GM23338 (cell line): ENCODE results near the gene SORBS2.
A peak's percentile ranks its signal among the peaks of the same experiment; 100 is the strongest.

Source experiments
- CREB1 ChIP-seq: fragments of 250-450 bp; sonication (Bioruptor Pico); IDR thresholded peaks from 2 replicates; pipeline ENCODE4 v1.5.0; 2020; ENCODE audit warnings: low read depth, mild to moderate bottlenecking, moderate library complexity
- EZH2 ChIP-seq: fragments of 200-600 bp; sonication (generic); IDR thresholded peaks from one replicate; pipeline ENCODE4 v1.8.0; 2017; ENCODE audit warnings: antibody characterized with exemption, mild to moderate bottlenecking, low read depth; ENCODE audit not compliant: unreplicated experiment
- EZH2phosphoT487 ChIP-seq: fragments of 200-600 bp; sonication (generic); IDR thresholded peaks from one replicate; pipeline ENCODE4 v1.8.1; 2018; ENCODE audit warnings: antibody characterized with exemption; ENCODE audit not compliant: unreplicated experiment
- POLR2AphosphoS5 ChIP-seq: IDR thresholded peaks from 2 replicates; pipeline ENCODE4 v1.6.1; 2016; ENCODE audit warnings: antibody characterized with exemption, low read depth
- TF ChIP-seq, protein P1 (sequence below), 2 experiments: fragments of 200-600 bp in 1 of 2; sonication (generic) in 1 of 2; conservative IDR thresholded peaks; 2 replicates each; pipeline versions ENCODE4 v1.5.1 to v1.6.1; 2016 to 2017; ENCODE audit warnings: antibody characterized with exemption in 2 of 2, low read depth in 2 of 2, mild to moderate bottlenecking in 2 of 2, moderate library complexity in 1 of 2
- TF ChIP-seq, protein P2 (sequence below): IDR thresholded peaks from 2 replicates; pipeline ENCODE4 v1.6.1; 2016; ENCODE audit warnings: antibody characterized with exemption
- TF ChIP-seq, protein P3 (sequence below): IDR thresholded peaks from one replicate; pipeline ENCODE4 v1.6.1; 2018; ENCODE audit warnings: antibody characterized with exemption; ENCODE audit not compliant: unreplicated experiment

DNA sequence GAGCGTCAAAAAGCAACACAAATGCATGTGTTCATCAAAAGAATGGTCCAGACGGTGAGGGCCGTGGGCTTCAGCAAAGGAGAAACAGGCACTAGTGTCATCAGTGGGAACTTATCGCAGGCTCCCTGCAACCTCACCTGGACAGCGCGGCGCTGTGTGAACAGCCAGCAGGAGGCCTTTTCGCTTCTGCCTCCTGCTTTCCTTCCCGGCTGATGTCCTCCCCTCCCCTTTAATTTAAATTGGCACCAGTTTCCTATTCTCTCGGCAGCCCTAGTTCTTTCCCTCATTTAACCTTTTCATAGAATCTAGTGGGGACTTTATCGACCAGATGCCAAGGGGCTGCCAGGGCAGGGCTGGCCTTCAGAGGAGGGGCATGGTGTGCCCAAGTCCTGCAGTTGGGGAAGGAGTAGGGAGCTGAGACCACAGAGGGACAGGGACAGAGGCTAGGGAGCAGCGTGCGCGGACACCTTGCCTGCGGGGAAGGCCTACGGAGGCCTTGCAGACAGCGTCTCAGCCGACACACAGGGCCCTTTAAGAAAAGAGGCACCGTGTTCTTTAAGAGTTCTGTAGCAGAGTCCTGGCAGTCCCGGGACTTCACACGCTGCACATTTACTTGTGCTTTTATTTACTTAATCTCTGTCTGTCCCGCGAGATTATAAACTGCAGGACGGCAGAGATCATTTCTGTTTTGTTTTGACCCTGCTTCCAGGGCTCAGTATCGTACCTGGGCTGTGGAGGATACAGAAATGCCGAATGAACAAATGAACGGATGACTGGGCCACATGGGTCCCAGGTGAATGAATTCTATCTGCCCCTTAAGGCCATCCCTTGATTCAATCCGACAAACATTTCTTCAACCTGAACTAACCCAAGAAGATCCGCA, 8.4 kb upstream of the SORBS2 start:
- TF ChIP-seq, protein P1, sequence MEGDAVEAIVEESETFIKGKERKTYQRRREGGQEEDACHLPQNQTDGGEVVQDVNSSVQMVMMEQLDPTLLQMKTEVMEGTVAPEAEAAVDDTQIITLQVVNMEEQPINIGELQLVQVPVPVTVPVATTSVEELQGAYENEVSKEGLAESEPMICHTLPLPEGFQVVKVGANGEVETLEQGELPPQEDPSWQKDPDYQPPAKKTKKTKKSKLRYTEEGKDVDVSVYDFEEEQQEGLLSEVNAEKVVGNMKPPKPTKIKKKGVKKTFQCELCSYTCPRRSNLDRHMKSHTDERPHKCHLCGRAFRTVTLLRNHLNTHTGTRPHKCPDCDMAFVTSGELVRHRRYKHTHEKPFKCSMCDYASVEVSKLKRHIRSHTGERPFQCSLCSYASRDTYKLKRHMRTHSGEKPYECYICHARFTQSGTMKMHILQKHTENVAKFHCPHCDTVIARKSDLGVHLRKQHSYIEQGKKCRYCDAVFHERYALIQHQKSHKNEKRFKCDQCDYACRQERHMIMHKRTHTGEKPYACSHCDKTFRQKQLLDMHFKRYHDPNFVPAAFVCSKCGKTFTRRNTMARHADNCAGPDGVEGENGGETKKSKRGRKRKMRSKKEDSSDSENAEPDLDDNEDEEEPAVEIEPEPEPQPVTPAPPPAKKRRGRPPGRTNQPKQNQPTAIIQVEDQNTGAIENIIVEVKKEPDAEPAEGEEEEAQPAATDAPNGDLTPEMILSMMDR (conservative IDR thresholded peaks at IDR 0.05; ENCODE audit: low read depth in 2 of 2) = 0 out of 4 replicates have a peak, but pooled peaks of 1 of the 2 experiments have one; percentile 19
- TF ChIP-seq, protein P2, sequence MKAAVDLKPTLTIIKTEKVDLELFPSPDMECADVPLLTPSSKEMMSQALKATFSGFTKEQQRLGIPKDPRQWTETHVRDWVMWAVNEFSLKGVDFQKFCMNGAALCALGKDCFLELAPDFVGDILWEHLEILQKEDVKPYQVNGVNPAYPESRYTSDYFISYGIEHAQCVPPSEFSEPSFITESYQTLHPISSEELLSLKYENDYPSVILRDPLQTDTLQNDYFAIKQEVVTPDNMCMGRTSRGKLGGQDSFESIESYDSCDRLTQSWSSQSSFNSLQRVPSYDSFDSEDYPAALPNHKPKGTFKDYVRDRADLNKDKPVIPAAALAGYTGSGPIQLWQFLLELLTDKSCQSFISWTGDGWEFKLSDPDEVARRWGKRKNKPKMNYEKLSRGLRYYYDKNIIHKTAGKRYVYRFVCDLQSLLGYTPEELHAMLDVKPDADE = no peak
- TF ChIP-seq EZH2phosphoT487 (no peak), POLR2AphosphoS5 (no peak), CREB1 (no peak), EZH2 (no peak)
- TF ChIP-seq, protein P3, sequence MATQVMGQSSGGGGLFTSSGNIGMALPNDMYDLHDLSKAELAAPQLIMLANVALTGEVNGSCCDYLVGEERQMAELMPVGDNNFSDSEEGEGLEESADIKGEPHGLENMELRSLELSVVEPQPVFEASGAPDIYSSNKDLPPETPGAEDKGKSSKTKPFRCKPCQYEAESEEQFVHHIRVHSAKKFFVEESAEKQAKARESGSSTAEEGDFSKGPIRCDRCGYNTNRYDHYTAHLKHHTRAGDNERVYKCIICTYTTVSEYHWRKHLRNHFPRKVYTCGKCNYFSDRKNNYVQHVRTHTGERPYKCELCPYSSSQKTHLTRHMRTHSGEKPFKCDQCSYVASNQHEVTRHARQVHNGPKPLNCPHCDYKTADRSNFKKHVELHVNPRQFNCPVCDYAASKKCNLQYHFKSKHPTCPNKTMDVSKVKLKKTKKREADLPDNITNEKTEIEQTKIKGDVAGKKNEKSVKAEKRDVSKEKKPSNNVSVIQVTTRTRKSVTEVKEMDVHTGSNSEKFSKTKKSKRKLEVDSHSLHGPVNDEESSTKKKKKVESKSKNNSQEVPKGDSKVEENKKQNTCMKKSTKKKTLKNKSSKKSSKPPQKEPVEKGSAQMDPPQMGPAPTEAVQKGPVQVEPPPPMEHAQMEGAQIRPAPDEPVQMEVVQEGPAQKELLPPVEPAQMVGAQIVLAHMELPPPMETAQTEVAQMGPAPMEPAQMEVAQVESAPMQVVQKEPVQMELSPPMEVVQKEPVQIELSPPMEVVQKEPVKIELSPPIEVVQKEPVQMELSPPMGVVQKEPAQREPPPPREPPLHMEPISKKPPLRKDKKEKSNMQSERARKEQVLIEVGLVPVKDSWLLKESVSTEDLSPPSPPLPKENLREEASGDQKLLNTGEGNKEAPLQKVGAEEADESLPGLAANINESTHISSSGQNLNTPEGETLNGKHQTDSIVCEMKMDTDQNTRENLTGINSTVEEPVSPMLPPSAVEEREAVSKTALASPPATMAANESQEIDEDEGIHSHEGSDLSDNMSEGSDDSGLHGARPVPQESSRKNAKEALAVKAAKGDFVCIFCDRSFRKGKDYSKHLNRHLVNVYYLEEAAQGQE = no peak
